Stromal cell of bone marrow (primary cell): ENCODE measurements around the gene NKAIN2.
"Not testable (repeated sequence)": the region's sequence is repeated elsewhere in the genome, so short reads cannot be mapped to it uniquely, and the experiment has no call there.

ENCODE experiments used
- DNase-seq: peaks from one replicate; pipeline ENCODE4 v3.0.0-alpha.2; 2012; ENCODE audit warnings: low read depth

Gene NKAIN2

DNA sequence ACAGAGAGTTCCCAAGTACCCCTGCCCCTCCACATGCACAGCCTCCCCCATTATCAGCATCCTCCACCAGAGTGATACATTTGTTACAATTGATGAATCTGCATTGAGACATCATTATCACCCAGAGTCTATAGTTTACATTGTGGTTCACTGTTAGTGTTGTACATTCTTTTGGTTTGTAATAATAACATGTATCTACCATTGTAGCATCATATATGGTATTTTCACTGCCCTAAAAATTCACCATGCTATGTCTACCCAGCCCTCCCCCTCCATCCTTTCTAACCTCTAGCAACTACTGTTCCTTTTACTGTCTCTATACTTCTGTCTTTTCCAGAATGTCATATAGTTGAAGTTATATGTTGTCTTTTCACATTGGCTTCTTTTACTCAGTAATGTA lies 884.7 kb downstream of the NKAIN2 start:
- DNase-seq, result no peak

DNA sequence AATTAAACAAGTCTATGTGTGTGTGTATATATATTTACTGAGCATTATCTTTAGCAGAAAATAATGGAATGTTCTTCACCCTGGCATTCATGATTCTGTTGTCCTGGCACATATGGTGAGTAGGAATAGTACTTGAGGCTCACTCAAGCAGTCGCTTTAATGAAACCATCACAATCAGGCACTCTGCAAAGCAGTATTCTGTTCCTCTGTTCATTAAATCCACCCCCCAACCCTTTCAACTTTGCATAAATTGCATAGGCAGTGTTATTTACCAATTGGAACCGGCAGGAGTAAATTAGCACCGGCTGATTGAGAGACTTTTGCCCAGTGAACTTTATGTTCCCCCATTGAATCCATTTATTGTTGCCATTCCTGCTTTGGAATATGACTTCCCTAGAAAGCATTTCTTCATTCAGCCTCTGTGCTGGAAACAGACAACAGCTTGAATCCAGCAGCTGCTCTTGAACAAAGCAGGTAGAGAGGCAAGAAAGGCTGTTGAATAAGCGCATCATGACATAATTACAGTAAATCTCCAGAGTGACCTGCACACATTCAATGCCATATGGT lies 890.6 kb downstream of the NKAIN2 start:
- no peak for DNase-seq

DNA sequence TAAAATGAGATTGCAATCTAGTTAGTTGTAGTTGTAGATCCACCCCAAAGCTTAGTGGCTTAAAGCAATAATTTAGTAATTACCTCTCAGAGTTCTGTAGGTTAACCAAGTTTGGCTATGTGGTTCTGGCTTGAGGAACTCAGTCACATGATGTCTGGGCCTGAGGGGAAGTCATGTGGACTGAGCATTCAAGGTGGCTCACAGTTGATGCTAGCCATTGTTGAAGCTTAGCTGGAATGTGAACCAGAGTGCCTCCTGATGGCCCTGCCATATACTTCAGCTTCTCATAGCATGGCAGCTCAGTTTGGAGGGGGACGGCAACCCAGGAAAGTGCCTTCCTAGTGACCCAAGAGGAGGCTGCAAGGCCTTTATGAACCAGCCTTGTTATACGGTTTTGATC lies 895.4 kb downstream of the NKAIN2 start:
- DNase-seq, result no peak

DNA sequence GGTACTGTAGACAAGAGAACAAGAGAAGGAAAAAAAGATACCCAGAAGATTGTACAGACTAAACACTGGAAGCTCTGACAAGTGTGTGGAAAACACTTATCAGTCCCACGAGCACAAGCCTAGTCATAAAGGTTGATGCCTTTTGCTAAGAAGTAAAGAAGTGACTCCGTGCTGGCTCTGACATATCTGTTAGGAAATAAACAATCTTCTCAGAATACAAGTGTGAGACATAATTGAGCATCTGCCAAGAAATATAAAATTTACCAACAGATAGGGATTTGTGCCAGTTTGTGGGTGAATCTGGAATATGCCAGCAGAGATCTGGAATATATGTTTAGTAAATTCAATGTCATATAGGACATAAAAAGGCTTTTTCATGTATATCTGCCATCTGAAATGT lies 899.9 kb downstream of the NKAIN2 start:
- DNase-seq, result no peak

DNA sequence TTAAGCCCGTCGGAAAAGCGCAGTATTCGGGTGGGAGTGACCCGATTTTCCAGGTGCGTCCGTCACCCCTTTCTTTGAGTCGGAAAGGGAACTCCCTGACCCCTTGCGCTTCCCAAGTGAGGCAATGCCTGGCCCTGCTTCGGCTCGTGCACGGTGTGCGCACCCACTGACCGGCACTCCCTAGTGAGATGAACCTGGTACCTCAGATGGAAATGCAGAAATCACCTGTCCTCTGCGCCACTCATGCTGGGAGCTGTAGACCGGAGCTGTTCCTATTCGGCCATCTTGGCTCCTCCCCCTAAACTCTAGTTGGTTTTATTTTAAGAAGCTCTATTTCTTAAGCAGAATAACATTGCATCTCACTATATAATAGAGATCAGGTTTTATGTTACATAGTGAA lies 908.9 kb downstream of the NKAIN2 start:
- not testable (repeated sequence) for DNase-seq

DNA sequence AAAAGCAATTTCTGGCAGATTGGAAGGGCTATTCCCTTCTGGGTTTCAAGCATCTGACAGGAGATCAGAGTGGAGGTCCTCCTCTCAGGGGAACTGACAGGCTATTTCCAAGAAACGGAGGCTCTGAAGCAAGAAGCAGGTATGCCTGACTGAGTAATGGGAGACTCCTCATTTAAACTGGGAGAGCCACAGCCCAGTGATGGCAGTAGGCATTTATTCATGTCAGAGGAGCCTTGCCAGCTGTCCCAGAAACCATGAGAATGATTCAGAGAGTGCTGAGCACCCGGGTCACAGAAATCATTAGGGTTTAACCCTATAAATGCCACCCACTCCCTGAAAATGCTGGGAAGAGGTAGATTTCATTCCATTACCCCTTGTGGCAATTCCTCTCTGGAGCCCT lies 911.1 kb downstream of the NKAIN2 start:
- no peak for DNase-seq

DNA sequence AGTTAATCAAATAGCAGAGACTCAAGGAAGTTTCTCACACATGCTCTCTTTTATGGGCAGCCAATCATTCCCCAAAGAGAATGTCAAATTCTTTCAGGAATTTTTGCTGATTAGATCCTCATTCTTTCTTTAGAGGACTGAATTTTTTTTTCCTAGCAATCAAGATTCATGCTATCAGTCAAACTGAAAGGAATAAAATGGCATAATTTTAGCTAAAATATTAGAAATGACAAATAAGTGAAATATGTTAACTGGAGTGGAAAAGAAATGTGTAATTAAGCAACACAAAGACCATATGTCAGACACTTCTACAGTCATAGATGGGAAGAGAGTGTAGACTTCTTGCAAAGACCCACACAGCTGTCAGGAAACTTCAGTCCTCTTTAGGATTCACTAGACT lies 916.2 kb downstream of the NKAIN2 start:
- no peak for DNase-seq

DNA sequence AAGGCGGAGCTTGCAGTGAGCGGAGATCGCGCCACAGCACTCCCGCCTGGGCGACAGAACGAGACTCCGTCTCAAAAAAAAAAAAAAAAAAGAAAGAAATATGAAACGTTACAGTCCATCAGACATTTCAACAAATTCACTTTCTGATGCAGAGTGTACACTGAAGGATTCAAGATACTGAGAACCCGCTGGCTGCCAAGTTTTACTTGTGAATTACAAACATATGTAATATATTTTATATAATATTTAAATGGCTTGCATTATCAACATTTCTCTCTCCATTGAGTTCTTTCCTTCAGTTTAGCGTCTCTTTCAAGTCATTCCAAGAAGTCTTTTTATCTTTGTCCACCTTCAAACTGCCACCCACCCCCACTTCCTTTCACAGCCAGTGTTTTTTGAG lies 917.7 kb downstream of the NKAIN2 start:
- no peak for DNase-seq

DNA sequence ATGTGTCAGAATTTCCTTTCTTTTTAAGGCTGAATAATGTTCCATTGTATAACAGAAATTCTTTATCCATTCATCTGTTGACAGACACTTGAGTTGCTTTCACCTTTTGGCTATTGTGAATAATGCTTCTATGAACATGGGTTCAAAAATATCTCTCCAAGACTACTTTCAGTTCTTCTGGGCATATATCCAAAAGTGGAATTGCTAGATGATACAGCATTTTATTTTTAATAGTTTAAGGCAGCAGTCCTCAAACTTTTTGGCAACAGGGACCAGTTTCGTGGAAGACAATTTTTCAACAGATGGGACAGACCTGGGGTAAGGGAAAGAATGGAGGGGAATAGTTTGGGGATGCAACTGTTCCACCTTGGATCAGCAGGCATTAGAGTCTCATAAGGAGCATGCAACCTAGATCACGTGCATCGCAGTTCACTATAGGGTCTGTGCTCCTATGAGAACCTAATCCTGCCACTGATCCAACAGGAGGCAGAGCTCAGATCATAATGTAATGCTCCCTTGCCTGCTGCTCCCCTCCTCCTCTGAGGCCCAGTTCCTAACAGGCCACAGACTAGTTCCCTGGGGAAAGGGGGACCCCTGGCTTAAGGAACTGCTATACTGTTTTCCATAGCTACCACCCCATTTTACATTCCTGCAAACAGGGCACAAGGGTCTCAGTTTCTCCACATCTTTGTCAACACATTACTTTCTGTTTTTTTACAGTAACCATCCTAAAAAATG lies 918.6 kb downstream of the NKAIN2 start:
- no peak for DNase-seq

DNA sequence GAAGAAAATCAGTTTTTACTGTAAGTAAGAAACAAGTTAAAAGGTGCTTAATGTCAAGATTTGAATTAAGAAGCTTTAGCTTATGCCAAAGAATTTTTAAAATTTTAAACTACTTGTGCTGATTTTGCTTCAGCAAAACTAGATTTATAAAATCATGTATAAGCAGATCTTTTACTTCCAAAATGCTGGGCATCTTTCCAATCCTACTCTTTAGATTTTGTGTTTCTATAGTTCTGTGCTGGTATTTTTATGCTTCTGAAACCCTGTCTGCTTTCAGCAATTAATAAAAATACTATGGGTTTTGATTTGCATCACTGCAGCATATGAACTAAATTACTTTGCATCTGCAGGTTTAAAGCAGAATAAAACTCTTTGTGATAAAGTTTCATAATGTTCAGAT lies 920.0 kb downstream of the NKAIN2 start:
- DNase-seq, result no peak

DNA sequence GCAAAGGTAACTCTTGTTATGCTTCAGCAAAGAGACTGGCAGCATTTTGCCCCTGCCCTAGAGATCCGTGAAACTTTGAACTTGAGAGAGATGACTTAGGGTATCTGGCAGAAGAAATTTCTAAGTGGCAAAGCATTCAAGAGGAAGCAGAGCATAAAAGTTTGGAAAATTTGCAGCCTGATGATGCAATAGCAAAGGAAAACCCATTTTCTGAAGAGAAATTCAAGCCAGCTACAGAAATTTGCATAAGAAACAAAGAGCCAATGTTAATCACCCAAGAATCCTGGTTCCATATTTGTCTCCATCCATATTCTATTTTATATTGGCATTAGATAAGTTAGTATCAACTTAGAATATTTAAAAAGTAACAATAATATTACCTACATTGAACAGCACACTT lies 934.1 kb downstream of the NKAIN2 start:
- DNase-seq, result not testable (repeated sequence)

DNA sequence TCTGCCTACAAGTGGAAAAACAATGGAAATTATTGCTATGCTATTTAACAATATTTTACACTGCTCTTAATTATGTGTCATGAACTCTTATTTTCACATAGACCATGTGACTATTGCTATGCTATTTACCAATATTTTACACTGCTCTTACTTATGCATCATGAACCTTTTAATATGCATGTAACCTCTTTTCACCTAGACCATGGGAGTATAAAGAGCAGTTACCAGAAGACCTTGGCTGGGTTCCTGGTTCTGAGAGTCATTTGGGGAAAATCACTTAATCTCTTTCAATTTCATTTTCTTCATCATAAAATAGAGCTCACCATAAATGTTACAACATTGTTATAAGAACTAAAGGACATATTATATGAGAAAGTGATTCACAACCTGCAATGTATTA lies 934.8 kb downstream of the NKAIN2 start:
- no peak for DNase-seq

DNA sequence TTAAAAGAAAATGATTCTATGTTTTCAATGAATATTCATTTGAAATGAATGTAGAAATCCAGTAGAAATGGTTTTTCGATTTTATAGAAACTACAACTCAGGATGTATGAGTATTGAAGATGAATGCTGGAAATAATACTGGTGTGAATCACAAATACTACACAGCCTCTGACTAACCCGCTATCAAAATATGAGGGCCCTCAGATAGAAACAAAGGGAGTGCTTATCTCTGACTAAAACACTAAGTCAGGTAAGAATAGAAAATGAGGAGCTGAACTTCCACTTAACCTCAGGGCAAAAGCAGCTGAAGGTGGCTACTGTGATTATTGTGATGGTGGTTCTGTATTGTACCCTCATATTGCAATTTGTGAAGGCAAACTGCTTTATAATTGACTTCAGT lies 937.7 kb downstream of the NKAIN2 start:
- no peak for DNase-seq

DNA sequence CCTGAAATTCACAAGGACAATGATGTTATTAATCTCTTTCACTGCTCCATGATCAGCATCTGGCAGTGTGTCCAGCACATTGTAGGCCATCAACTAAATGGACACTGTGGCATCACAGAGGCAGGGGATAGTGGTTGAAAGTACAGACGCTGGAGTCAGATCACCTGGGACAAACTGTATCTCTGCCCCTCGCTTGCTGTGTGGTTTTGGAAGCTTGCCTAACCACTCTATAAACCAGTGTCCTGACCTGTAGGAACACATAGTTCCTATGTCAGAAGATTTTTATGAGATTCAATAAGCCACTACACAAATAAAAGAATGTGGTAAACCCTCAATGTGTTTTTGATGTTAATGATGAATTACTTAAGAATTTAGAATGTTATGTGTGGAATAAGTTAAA lies 939.3 kb downstream of the NKAIN2 start:
- no peak for DNase-seq

DNA sequence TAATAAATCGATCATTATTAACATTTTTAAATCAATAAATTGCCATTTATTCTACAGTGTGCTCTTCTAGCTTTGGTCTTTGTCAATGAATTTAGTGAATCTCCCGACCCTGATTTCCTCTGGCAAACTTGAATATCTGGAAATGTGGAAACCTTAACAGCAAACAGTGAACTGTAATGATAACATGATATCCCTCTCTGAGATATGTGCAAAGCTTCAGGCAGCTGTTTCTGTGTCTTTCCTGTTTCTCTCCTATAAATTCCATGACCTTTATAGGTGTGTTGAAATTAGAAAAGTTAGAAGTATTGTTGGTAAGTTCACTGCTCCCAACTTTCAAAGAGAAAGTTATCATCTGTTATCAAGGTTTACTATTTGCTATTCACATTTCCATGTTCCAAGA lies 939.8 kb downstream of the NKAIN2 start:
- no peak for DNase-seq

DNA sequence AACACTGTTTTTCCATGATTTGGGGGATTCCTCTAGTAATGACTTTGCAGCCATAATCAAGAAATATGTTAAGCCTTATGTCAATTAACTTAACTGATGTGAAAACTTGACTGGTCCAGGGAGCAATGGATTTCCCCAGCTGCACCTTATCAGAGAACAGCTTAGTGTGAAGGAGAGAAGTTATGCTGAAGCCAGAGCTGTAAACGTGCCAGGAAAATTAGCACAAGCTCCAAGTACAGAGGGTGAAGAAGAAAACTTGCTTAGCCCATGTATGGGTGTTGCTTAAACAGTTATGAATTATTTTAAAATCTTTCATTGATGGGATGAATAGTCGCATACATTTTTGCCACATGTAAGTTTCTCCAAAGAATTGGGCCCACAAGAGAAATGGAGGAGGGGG lies 943.7 kb downstream of the NKAIN2 start:
- no peak for DNase-seq

DNA sequence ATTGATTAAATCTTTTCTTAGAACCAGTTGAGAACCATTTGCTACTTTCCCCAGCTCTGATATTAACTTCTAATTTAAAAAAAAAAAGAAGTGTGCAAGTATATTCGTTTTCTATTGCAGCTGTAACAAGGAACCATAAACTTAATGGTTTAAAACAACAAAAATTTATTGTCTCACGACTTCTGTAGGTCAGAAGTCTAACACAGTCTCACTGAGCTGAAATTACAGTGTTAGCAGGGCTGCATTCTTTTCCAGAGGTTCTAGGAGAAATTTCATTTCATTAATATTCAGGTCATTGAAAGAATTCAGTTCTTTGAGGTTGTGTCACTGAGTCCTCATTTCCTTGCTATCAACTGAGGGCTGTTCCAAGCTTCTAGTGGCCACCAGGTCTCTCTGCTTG lies 945.1 kb downstream of the NKAIN2 start:
- DNase-seq, result no peak

DNA sequence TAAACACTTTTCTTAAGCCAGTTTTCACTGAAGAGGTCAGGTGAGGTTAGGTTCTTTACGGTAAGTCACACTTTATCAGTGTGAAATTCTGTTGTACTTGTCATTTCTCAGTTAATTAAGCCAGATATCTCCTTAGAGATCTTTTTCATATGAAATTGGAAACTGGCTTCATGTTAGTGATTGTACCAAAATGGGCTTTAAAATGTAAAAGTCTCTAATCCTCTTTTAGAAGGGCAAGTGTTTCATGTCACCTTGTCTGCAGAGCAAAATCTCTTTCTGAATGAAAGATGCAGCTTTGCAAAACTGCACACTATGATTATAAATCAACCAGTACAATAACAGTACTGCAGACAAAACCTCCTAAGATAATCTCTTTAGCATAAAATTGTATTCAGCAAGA lies 949.3 kb downstream of the NKAIN2 start:
- DNase-seq, result no peak

DNA sequence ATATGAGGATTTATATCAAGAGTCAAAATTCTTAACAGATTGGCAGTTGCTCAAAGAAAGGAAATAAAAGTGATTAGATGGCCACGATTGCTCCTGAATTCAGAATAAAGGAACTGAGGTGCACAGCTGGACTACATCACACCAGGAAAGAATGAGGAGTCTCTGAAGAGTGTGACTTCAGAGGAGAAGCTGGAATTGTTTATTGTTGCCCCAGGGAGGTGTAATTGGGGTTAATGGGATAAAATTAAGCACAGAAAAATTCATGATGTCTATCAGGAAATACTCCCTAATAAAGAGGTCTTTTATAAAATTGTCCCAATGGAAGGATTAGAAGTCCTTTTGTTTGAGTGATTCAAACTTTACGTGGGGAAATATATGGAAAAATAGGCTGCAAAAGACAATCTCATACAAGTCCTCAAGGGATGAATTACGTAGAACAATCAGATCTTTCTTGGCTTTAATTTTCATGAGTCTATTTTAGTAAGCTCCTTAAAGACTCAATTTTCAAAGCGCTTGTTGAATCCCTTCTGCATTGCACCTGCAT lies 950.0 kb downstream of the NKAIN2 start:
- no peak for DNase-seq

DNA sequence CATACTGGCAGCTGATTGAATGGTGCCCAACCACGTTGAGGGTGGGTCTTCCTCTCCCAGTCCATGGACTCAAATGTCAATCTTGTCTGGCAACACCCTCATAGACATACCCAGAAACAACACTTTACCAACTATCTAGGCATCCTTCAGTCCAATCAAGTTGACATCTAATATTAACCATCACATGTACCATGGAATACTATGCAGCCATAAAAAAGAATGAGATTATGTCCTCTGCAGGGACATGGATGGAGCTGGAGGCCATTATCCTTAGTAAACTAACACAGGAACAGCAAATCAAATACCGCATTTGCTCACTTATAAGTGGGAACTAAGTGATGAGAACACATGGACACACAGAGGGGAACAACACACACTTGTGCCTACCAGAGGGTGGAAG lies 951.7 kb downstream of the NKAIN2 start:
- DNase-seq, result no peak

DNA sequence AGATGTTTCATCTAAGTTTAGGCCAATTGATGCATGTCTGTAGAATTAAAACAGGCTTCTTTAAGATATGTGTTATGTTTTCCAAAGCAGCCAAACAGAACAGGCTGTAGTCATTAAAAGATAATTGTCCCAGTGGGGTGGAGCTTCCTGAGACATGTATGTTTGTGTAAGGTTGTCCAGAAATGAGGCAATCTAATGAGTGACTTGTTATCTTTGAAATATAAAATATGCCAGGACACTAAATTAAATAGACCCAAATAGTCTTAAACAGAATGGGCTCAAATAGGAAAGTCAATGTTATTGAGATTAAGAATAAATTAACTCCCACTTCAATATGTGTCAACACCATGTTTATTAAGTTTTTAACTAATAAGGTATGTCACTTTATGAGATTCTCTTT lies 953.9 kb downstream of the NKAIN2 start:
- no peak for DNase-seq

DNA sequence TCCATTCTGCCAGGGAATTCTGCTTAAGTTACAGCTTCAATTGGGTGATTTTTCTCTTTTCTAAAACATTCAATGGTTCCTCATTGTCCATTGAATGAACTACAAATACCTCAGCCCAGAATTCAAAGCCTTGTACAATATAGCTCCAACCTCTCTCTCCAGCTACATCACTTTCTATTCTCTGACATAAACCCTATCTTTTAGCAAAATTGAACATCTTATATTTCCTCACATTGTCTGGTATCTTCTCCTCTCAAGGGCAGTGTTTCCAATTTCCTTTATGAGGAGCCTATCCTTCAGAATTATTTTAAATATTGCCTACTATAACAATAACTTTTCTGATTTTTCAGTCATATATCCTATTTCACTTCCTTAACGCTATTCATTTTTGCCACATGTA lies 955.0 kb downstream of the NKAIN2 start:
- DNase-seq, result no peak

DNA sequence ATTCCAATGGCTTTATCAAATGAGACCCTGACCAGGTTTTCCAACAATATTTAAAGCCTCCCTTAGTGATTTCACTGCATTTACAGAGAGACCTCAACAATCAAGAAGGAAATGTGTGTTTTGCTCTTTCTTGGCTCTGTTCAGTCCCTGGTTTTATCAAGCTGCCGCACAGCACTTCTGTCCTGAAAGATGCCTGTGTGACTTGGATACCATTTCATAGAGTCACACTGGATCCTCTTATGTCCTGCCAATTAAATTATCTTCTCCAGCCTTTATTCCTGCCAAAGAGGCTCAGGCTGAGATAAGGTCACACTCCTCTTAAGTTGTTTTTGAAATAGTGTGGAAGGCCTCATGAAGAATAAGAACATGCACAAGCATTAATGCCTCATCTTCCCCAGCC lies 961.6 kb downstream of the NKAIN2 start:
- no peak for DNase-seq

DNA sequence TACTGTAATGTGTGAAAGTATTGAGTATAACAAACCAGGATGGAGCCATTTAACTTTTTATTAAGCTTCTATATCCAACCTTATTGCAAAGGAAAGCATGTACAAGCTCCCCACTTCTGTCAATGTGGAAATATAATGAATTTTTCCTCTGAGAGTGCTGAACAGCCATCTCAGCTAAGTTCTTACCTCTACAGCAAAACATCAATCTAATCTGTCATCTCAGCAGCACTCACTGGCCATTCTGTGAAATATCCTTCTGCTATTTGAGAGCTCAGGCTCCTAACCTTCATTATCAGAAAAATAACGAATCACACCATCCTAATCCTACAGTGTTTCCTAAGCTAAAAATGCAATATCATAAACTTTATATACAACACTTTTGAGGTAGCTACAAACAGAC lies 964.6 kb downstream of the NKAIN2 start:
- DNase-seq, result no peak
